GM23248 (cell line): ENCODE data around the gene NTMT1.

Experiments used
- EZH2 ChIP-seq: fragments of 200-600 bp; sonication (generic); IDR thresholded peaks from 2 replicates; pipeline ENCODE4 v1.6.1; 2018; ENCODE audit warnings: antibody characterized with exemption, mild to moderate bottlenecking; ENCODE audit not compliant: insufficient read depth, poor library complexity, severe bottlenecking
- EZH2phosphoT487 ChIP-seq: fragments of 200-600 bp; sonication (generic); IDR thresholded peaks from 2 replicates; pipeline ENCODE4 v1.6.1; 2018; ENCODE audit warnings: antibody characterized with exemption, moderate library complexity, mild to moderate bottlenecking, low read depth; ENCODE audit not compliant: insufficient read depth

DNA sequence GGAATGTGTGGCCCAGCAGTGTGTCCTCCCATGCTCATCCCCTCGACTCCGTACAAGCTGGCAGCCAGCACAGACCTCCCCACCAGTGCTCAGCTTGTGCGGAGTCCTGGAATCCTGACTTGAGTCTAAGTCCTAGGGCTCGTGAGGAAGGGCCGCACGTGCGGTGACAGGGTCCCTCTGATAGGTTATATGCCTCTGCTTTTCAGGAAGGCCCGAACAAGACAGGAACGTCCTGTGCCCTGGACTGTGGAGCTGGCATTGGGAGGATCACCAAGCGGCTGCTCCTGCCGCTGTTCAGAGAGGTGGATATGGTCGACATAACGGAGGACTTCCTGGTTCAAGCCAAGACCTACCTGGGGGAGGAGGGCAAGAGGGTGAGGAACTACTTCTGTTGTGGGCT lies 7.9 kb downstream of the NTMT1 start:
- TF ChIP-seq EZH2phosphoT487 (no peak), EZH2 (no peak)
